Suprapubic skin (tissue), 4 donors: Measurements from ENCODE around the gene C9. TPM values are rescaled to one million over a fixed set of nuclear protein-coding genes. Genes with fewer than 3 reads are reported as not detected.
"Not testable (repeated sequence)": the region's sequence is repeated elsewhere in the genome, so short reads cannot be mapped to it uniquely, and the experiment has no call there.

Experiments used
- DNase-seq, 2 donors: peaks; one replicate each; pipeline ENCODE4 v3.0.0-alpha.2; 2019; ENCODE audit warnings: low spot score in 2 of 2
- H3K27ac ChIP-seq: fragments of 200-600 bp; sonication (generic); one replicate; pipeline ENCODE4 v1.5.1; 2019
- H3K27me3 ChIP-seq: fragments of 200-600 bp; sonication (generic); one replicate; pipeline ENCODE4 v1.5.1; 2019
- H3K36me3 ChIP-seq: fragments of 200-600 bp; sonication (generic); one replicate; pipeline ENCODE4 v1.5.1; 2019
- H3K4me1 ChIP-seq: fragments of 200-600 bp; sonication (generic); one replicate; pipeline ENCODE4 v1.5.1; 2019
- H3K4me3 ChIP-seq: fragments of 200-600 bp; sonication (generic); one replicate; pipeline ENCODE4 v1.5.1; 2019; ENCODE audit warnings: mild to moderate bottlenecking
- H3K9me3 ChIP-seq: fragments of 200-600 bp; sonication (generic); one replicate; pipeline ENCODE4 v1.5.1; 2019
- CTCF ChIP-seq, 2 donors: fragments of 200-600 bp in 1 of 2; fragments of 450-650 bp in 1 of 2; sonication (generic) in 1 of 2; IDR thresholded peaks; one replicate each; pipeline ENCODE4 v1.5.1; 2016 to 2019; ENCODE audit warnings: antibody characterized with exemption in 2 of 2, mild to moderate bottlenecking in 1 of 2, moderate library complexity in 1 of 2
- EP300 ChIP-seq: sonication (generic); formaldehyde crosslinking; IDR thresholded peaks from one replicate; pipeline ENCODE4 v1.6.1; 2017; ENCODE audit warnings: antibody characterized with exemption
- POLR2A ChIP-seq, 2 donors: fragments of 450-650 bp; IDR thresholded peaks; one replicate each; pipeline ENCODE4 v1.6.1; 2017; ENCODE audit warnings: antibody characterized with exemption in 2 of 2, mild to moderate bottlenecking in 2 of 2, moderate library complexity in 2 of 2
- POLR2AphosphoS5 ChIP-seq, 3 donors: sonication (generic); formaldehyde crosslinking; IDR thresholded peaks; one replicate each; pipeline ENCODE4 v1.6.1; 2017; ENCODE audit warnings: antibody characterized with exemption in 3 of 3
- WGBS: methylation state at CpG from one replicate; pipeline ENCODE4 v1.1.5; 2018; 5-methylcytosine and 5-hydroxymethylcytosine counted together
- total RNA-seq, 4 donors: library from RNA; depleted of rRNA; stranded (reverse); fragments of >200 nt; gene quantifications; one replicate each; pipeline ENCODE4 v1.1.0, GENCODE V29; 2016

The C9 gene
- total RNA-seq, 4 donors from 2014 or later, result 5.6 TPM; not detected in 3

- Histone ChIP-seq H3K27ac (no peak overlapping the region), H3K27me3 (no peaks in the 10 kb centered on the region), H3K36me3 (no peaks in the 10 kb centered on the region), H3K4me3 (no peak overlapping the region), H3K4me1 (no peaks in the 10 kb centered on the region), H3K9me3 (no peaks in the 10 kb centered on the region)
- TF ChIP-seq POLR2AphosphoS5 (IDR thresholded peaks at IDR 0.05), result no peak
- TF ChIP-seq POLR2A (IDR thresholded peaks at IDR 0.05), result no peak
- no peak for TF ChIP-seq EP300
- TF ChIP-seq CTCF (IDR thresholded peaks at IDR 0.05), result no peak
- 58% methylated on average over 3 of the region's 3 CpGs for WGBS
- no peak for DNase-seq
Observed at GRCh38 chr5:39238366-39239105, 125.8 kb downstream of the C9 start.

- no peak overlapping the region for H3K27ac ChIP-seq
- no peaks in the 10 kb centered on the region for H3K27me3 ChIP-seq
- WGBS, result 83% methylated on average over 1 of the region's 1 CpG
- TF ChIP-seq POLR2A (IDR thresholded peaks at IDR 0.05) (no peak), EP300 (no peak), CTCF (IDR thresholded peaks at IDR 0.05) (no peak)
- H3K36me3 ChIP-seq, result no peaks in the 10 kb centered on the region
- no peaks in the 10 kb centered on the region for H3K4me1 ChIP-seq
- no peak for DNase-seq
- no peak overlapping the region for H3K4me3 ChIP-seq
- H3K9me3 ChIP-seq, result no peaks in the 10 kb centered on the region
Observed at GRCh38 chr5:39236718-39237117, 127.6 kb downstream of the C9 start.

- WGBS, result 34% methylated on average over 3 of the region's 3 CpGs
- no peak overlapping the region for H3K4me3 ChIP-seq
Observed at GRCh38 chr5:39235648-39236047, 128.6 kb downstream of the C9 start.

GRCh38 chr5:39234494-39234893 is 129.8 kb downstream of the C9 start:
- H3K36me3 ChIP-seq, H3K27ac ChIP-seq, H3K27me3 ChIP-seq, DNase-seq, H3K9me3 ChIP-seq, H3K4me3 ChIP-seq, H3K4me1 ChIP-seq: not testable (repeated sequence)
- WGBS, result 76% methylated on average over 1 of the region's 1 CpG

More at GRCh38 chr5:39235648-39236047, 128.6 kb downstream of the C9 start:
- no peaks in the 10 kb centered on the region for H3K4me1 ChIP-seq
- TF ChIP-seq POLR2A (IDR thresholded peaks at IDR 0.05), result no peak
- no peak for TF ChIP-seq POLR2AphosphoS5 (IDR thresholded peaks at IDR 0.05)
- no peak for TF ChIP-seq CTCF (IDR thresholded peaks at IDR 0.05)
- no peak for TF ChIP-seq EP300
- H3K36me3 ChIP-seq, result no peaks in the 10 kb centered on the region
- DNase-seq, result no peak
- H3K27ac ChIP-seq, result no peak overlapping the region
- H3K27me3 ChIP-seq, result no peaks in the 10 kb centered on the region
- H3K9me3 ChIP-seq, result no peaks in the 10 kb centered on the region

Other genes starting within 250 kb of the C9 start
- 1 to 10 TPM; 1.5 to 3.9 (median 3.0) TPM for gene FYB1, start 144.9 kb downstream of the C9 start, total RNA-seq
- gene DAB2, start 60.5 kb upstream of the C9 start, total RNA-seq, result 10 to 100 TPM in 3 of 4 donors, 1 to 10 TPM in 1; 7.1 to 30.6 (median 11.7) TPM